ENCODE results near the gene HECTD2.
A peak's percentile ranks its signal among the peaks of the same experiment; 100 is the strongest.
"Not testable (repeated sequence)": the region's sequence is repeated elsewhere in the genome, so short reads cannot be mapped to it uniquely, and the experiment has no call there.

HECTD2 gene

GRCh38 chr10:91381257-91381891 is 28.8 kb upstream of the HECTD2 start:
- no peak for DNase-seq (ENCODE audit: low read depth in 1 of 2, low spot score in 1 of 2)
- Histone ChIP-seq H3K27ac (replicated peaks) (no peak overlapping the region), H3K27me3 (ENCODE audit: insufficient read depth, poor library complexity, severe bottlenecking) (no peaks in the 10 kb centered on the region), H3K4me3 (replicated peaks; ENCODE audit: insufficient read depth, low read length) (no peak overlapping the region)
- TF ChIP-seq POLR2AphosphoS5 (IDR thresholded peaks at IDR 0.05; ENCODE audit: low read depth) (no peak), SPI1 (IDR thresholded peaks at IDR 0.05; ENCODE audit: borderline replicate concordance, low read depth) (no peak), REST (IDR thresholded peaks at IDR 0.05; ENCODE audit: insufficient replicate concordance, low read depth) (no peak), GABPA (IDR thresholded peaks at IDR 0.05; ENCODE audit: low read depth) (no peak), CTCF (IDR thresholded peaks at IDR 0.05; ENCODE audit: insufficient read depth, low read length) (no peak)

- Histone ChIP-seq H3K27me3 (ENCODE audit: insufficient read depth, poor library complexity, severe bottlenecking) (no peaks in the 10 kb centered on the region), H3K4me3 (replicated peaks; ENCODE audit: insufficient read depth, low read length) (no peak overlapping the region), H3K27ac (replicated peaks) (no peak overlapping the region)
- no peak for TF ChIP-seq REST (IDR thresholded peaks at IDR 0.05; ENCODE audit: insufficient replicate concordance, low read depth)
- TF ChIP-seq POLR2AphosphoS5 (IDR thresholded peaks at IDR 0.05; ENCODE audit: low read depth) = no peak
- TF ChIP-seq GABPA (IDR thresholded peaks at IDR 0.05; ENCODE audit: low read depth) = no peak
- DNase-seq (ENCODE audit: low read depth in 1 of 2, low spot score in 1 of 2) = no peak
These were observed 24.6 kb upstream of the HECTD2 start for GRCh38 chr10:91385306-91386085.

- no peaks in the 10 kb centered on the region for H3K27me3 ChIP-seq (ENCODE audit: insufficient read depth, poor library complexity, severe bottlenecking)
- DNase-seq (ENCODE audit: low read depth in 1 of 2, low spot score in 1 of 2) = peak in 1 of 2 experiments; percentile 19
- H3K4me3 ChIP-seq (replicated peaks; ENCODE audit: insufficient read depth, low read length) = no peak overlapping the region
- no peak overlapping the region for H3K27ac ChIP-seq (replicated peaks)
- no peak for TF ChIP-seq SPI1 (IDR thresholded peaks at IDR 0.05; ENCODE audit: borderline replicate concordance, low read depth)
- TF ChIP-seq CTCF (IDR thresholded peaks at IDR 0.05; ENCODE audit: insufficient read depth, low read length) = peak; percentile 30
These were observed 20.3 kb upstream of the HECTD2 start for GRCh38 chr10:91389636-91390512.

- DNase-seq (ENCODE audit: low read depth in 1 of 2, low spot score in 1 of 2); H3K27ac ChIP-seq (replicated peaks); H3K4me3 ChIP-seq (replicated peaks; ENCODE audit: insufficient read depth, low read length); H3K27me3 ChIP-seq (ENCODE audit: insufficient read depth, poor library complexity, severe bottlenecking): not testable (repeated sequence)
These were observed 19.7 kb upstream of the HECTD2 start for GRCh38 chr10:91390513-91390825.

Measured in HL-60 (cell line).